Measurements from ENCODE around the gene POT1. TPM values are rescaled to one million over a fixed set of nuclear protein-coding genes. Genes with fewer than 3 reads are reported as not detected.

Gene POT1
- total and polyA plus RNA-seq, 2 experiments from 2014 or later, result 12.0 to 40.4 TPM

DNA sequence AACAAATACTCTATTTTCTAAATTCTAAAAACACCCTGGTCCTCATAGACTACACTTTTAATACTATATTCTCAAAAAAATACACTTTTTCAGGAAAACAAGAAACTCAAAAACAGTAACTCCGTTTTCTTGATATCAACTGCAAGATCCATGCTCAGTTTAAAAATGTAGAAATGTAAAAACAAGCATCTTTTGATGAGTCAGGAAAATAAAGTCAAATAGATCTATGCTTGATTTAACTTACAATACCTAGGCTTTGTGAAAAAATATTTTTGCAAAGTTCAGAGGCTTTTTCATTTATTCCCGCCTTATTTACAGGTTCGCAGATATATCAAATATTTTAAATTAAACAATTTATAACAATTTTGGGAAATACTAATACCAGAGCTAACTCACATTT is 33.6 kb downstream of the POT1 start:
- H3K27ac Mint-ChIP-seq, result no peak overlapping the region
- ATAC-seq, result no peak
- no peak overlapping the region for H3K4me3 Mint-ChIP-seq
- H3K36me3 Mint-ChIP-seq (ENCODE audit: low read depth), result peaks cover 12% of the 10 kb centered on the region; the same call in 2 of the 3 replicates
- Histone ChIP-seq H3K4me1 (ENCODE audit: insufficient read depth) (no peaks in the 10 kb centered on the region), H3K9me2 (ENCODE audit: insufficient read depth) (no peaks in the 10 kb centered on the region), H4K20me1 (replicated peaks; ENCODE audit: insufficient read depth) (no peaks in the 10 kb centered on the region), H3K36me3 (ENCODE audit: insufficient read depth) (peaks cover 11% of the 10 kb centered on the region; the same call in 1 of the 2 replicates), H3K79me2 (replicated peaks; ENCODE audit: insufficient read depth) (no peaks in the 10 kb centered on the region; the same call in 1 of the 2 replicates), H3K4me3 (no peak overlapping the region), H2AFZ (no peak overlapping the region), H3K27me3 (ENCODE audit: insufficient read depth) (no peaks in the 10 kb centered on the region), H3K27ac (ENCODE audit: low read depth) (no peak overlapping the region), H3K4me2 (no peak overlapping the region), H3F3A (replicated peaks; ENCODE audit: low read depth) (no peaks in the 10 kb centered on the region)
- no peak for TF ChIP-seq ZNF331 (CRISPR knock-in tag; IDR thresholded peaks at IDR 0.05; ENCODE audit: low read depth)
- H3K9me3 Mint-ChIP-seq, result peaks cover 10% of the 10 kb centered on the region
- no peak for DNase-seq (ENCODE audit: low spot score)
- H3K27me3 Mint-ChIP-seq (ENCODE audit: insufficient read depth, low read depth, poor library complexity), result no peaks in the 10 kb centered on the region
- no peaks in the 10 kb centered on the region for H3K4me1 Mint-ChIP-seq

DNA sequence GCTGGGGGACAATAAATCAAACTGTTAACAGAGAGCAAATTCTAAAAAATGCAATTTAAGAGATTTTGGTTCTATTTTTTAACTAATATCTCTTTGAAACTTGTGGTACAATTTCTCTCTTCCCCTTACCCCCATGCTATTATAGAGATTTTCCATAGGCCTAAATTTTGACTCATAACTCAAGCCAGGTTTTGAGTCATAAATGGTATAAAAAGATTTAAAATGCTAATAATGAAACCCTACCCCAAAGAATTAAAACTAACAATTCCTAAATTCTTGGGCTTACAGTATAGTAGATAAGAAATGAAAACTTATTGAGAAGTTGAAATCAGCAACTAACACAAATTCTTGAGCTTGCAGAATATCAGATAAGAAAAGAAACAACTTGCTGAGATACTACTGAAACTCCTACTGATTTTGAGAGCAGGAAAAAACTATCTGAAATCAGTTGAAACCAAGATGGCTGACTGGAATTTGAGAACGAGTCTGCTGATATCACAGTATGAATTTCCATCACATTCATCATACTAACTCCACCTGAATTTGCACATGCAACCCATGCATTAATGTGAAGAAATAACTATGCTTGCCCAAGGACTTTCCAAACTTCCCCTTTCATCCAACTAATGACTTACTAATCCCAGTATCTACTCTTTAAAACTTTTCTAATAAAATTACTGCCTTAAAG is 36.3 kb downstream of the POT1 start:
- Histone ChIP-seq H3K4me3 (no peak overlapping the region), H4K20me1 (replicated peaks; ENCODE audit: insufficient read depth) (no peaks in the 10 kb centered on the region), H3K4me1 (ENCODE audit: insufficient read depth) (no peaks in the 10 kb centered on the region), H3K27ac (ENCODE audit: low read depth) (no peak overlapping the region), H2AFZ (no peak overlapping the region), H3K4me2 (no peak overlapping the region), H3F3A (replicated peaks; ENCODE audit: low read depth) (no peaks in the 10 kb centered on the region), H3K27me3 (ENCODE audit: insufficient read depth) (no peaks in the 10 kb centered on the region), H3K79me2 (replicated peaks; ENCODE audit: insufficient read depth) (no peaks in the 10 kb centered on the region), H3K36me3 (ENCODE audit: insufficient read depth) (peaks cover 12% of the 10 kb centered on the region; the same call in 1 of the 2 replicates), H3K9me2 (ENCODE audit: insufficient read depth) (no peaks in the 10 kb centered on the region)
- ATAC-seq, result no peak
- Mint-ChIP-seq H3K27ac (no peak overlapping the region), H3K4me3 (no peak overlapping the region), H3K4me1 (no peaks in the 10 kb centered on the region), H3K27me3 (ENCODE audit: insufficient read depth, low read depth, poor library complexity) (no peaks in the 10 kb centered on the region), H3K9me3 (no peaks in the 10 kb centered on the region), H3K36me3 (ENCODE audit: low read depth) (peaks cover 2% of the 10 kb centered on the region; the same call in 1 of the 3 replicates)
- TF ChIP-seq NANOG (IDR thresholded peaks at IDR 0.05; ENCODE audit: borderline replicate concordance), result no peak
- no peak for TF ChIP-seq CREB1 (CRISPR knock-in tag; IDR thresholded peaks at IDR 0.05; ENCODE audit: low read depth)
- TF ChIP-seq STAT1 (IDR thresholded peaks at IDR 0.05; ENCODE audit: unreplicated experiment), result no peak
- TF ChIP-seq, protein P1, sequence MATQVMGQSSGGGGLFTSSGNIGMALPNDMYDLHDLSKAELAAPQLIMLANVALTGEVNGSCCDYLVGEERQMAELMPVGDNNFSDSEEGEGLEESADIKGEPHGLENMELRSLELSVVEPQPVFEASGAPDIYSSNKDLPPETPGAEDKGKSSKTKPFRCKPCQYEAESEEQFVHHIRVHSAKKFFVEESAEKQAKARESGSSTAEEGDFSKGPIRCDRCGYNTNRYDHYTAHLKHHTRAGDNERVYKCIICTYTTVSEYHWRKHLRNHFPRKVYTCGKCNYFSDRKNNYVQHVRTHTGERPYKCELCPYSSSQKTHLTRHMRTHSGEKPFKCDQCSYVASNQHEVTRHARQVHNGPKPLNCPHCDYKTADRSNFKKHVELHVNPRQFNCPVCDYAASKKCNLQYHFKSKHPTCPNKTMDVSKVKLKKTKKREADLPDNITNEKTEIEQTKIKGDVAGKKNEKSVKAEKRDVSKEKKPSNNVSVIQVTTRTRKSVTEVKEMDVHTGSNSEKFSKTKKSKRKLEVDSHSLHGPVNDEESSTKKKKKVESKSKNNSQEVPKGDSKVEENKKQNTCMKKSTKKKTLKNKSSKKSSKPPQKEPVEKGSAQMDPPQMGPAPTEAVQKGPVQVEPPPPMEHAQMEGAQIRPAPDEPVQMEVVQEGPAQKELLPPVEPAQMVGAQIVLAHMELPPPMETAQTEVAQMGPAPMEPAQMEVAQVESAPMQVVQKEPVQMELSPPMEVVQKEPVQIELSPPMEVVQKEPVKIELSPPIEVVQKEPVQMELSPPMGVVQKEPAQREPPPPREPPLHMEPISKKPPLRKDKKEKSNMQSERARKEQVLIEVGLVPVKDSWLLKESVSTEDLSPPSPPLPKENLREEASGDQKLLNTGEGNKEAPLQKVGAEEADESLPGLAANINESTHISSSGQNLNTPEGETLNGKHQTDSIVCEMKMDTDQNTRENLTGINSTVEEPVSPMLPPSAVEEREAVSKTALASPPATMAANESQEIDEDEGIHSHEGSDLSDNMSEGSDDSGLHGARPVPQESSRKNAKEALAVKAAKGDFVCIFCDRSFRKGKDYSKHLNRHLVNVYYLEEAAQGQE (IDR thresholded peaks at IDR 0.05; ENCODE audit: unreplicated experiment), result no peak
- no peak for TF ChIP-seq ZNF114 (CRISPR knock-in tag; IDR thresholded peaks at IDR 0.05)
- TF ChIP-seq, protein P2, sequence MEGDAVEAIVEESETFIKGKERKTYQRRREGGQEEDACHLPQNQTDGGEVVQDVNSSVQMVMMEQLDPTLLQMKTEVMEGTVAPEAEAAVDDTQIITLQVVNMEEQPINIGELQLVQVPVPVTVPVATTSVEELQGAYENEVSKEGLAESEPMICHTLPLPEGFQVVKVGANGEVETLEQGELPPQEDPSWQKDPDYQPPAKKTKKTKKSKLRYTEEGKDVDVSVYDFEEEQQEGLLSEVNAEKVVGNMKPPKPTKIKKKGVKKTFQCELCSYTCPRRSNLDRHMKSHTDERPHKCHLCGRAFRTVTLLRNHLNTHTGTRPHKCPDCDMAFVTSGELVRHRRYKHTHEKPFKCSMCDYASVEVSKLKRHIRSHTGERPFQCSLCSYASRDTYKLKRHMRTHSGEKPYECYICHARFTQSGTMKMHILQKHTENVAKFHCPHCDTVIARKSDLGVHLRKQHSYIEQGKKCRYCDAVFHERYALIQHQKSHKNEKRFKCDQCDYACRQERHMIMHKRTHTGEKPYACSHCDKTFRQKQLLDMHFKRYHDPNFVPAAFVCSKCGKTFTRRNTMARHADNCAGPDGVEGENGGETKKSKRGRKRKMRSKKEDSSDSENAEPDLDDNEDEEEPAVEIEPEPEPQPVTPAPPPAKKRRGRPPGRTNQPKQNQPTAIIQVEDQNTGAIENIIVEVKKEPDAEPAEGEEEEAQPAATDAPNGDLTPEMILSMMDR (conservative IDR thresholded peaks at IDR 0.05; ENCODE audit: low read depth in 2 of 2), result no peak
- TF ChIP-seq ZNF331 (CRISPR knock-in tag; IDR thresholded peaks at IDR 0.05; ENCODE audit: low read depth), result no peak
- DNase-seq (ENCODE audit: low spot score), result no peak

Data from GM23338 (cell line).